Measurements from ENCODE around the gene RRH.

- TF ChIP-seq EZH2 (IDR thresholded peaks at IDR 0.05; ENCODE audit: borderline replicate concordance, insufficient read depth, low read depth, low read length, poor library complexity, severe bottlenecking): no peak
- TF ChIP-seq, protein P1, sequence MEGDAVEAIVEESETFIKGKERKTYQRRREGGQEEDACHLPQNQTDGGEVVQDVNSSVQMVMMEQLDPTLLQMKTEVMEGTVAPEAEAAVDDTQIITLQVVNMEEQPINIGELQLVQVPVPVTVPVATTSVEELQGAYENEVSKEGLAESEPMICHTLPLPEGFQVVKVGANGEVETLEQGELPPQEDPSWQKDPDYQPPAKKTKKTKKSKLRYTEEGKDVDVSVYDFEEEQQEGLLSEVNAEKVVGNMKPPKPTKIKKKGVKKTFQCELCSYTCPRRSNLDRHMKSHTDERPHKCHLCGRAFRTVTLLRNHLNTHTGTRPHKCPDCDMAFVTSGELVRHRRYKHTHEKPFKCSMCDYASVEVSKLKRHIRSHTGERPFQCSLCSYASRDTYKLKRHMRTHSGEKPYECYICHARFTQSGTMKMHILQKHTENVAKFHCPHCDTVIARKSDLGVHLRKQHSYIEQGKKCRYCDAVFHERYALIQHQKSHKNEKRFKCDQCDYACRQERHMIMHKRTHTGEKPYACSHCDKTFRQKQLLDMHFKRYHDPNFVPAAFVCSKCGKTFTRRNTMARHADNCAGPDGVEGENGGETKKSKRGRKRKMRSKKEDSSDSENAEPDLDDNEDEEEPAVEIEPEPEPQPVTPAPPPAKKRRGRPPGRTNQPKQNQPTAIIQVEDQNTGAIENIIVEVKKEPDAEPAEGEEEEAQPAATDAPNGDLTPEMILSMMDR (IDR thresholded peaks at IDR 0.05): no peak
These were observed 6.6 kb upstream of the RRH start for GRCh38 chr4:109821185-109821584.
